DOHH2 (cell line): ENCODE results near the gene CDKAL1.

Experiments
- CTCF ChIP-seq: fragments of 200-600 bp; sonication (generic); IDR thresholded peaks from one replicate; pipeline ENCODE4 v1.5.1; 2014; ENCODE audit warnings: antibody characterized with exemption, mild to moderate bottlenecking, low read depth, low read length; ENCODE audit not compliant: poor library complexity, severe bottlenecking
- EZH2phosphoT487 ChIP-seq: fragments of 200-600 bp; sonication (generic); IDR thresholded peaks from 2 replicates; pipeline ENCODE4 v1.6.1; 2017; ENCODE audit warnings: borderline replicate concordance, mild to moderate bottlenecking, antibody characterized with exemption, low read length, moderate library complexity, mixed read lengths

- no peak for TF ChIP-seq CTCF
- TF ChIP-seq EZH2phosphoT487 = no peak
Measured at GRCh38 chr6:21132856-21133838, 598.9 kb downstream of the CDKAL1 start.
